WTC11 (cell line): ENCODE measurements around the gene KRT20. TPM values are rescaled to one million over a fixed set of nuclear protein-coding genes. Genes with fewer than 3 reads are reported as not detected.

Experiments used
- ATAC-seq: fragments of 200-7000 bp; cut with Tn5 transposase; 2 replicates; pipeline ENCODE4 v1.10.0; 2021; ENCODE audit warnings: mild to moderate bottlenecking, moderate library complexity
- CTCF ChIA-PET: fragments of 300-600 bp; sonication (Branson Sonifier 250); formaldehyde crosslinking; loops from one replicate; lab custom pipeline; 2021; ENCODE audit warnings: antibody characterized with exemption; lab: Charles Lee
- POLR2A ChIA-PET: fragments of 350-600 bp; sonication (Branson Sonifier 250); formaldehyde crosslinking; loops from one replicate; lab custom pipeline; 2021; ENCODE audit warnings: antibody characterized with exemption; lab: Charles Lee
- DNase-seq: peaks from one replicate; pipeline ENCODE4 v3.0.0; 2021; ENCODE audit warnings: low spot score
- H3K27ac Mint-ChIP-seq: 2 replicates; pipeline ENCODE4 v1.8.0; 2021; ENCODE audit warnings: mixed read lengths
- H3K27me3 Mint-ChIP-seq: 2 replicates; pipeline ENCODE4 v1.8.0; 2021; ENCODE audit warnings: low read depth, mild to moderate bottlenecking, moderate library complexity, mixed read lengths
- H3K36me3 Mint-ChIP-seq: 2 replicates; pipeline ENCODE4 v1.8.0; 2021; ENCODE audit warnings: mixed read lengths
- H3K4me1 Mint-ChIP-seq: 2 replicates; pipeline ENCODE4 v1.8.0; 2022; ENCODE audit warnings: mixed read lengths
- H3K4me3 Mint-ChIP-seq: 2 replicates; pipeline ENCODE4 v1.8.0; 2021; ENCODE audit warnings: mild to moderate bottlenecking, moderate library complexity, mixed read lengths
- H3K9me3 Mint-ChIP-seq: 2 replicates; pipeline ENCODE4 v1.8.0; 2021; ENCODE audit warnings: mixed read lengths
- ATF1 ChIP-seq: sonication (generic); formaldehyde crosslinking; IDR thresholded peaks from 2 replicates; pipeline ENCODE4 v1.8.1; 2023; ENCODE audit warnings: mild to moderate bottlenecking, moderate library complexity, missing genetic modification reagents
- CTCF ChIP-seq: fragments of 200-600 bp; IDR thresholded peaks from 2 replicates; pipeline ENCODE4 v1.8.0; 2022; ENCODE audit warnings: antibody characterized with exemption
- EMX1 ChIP-seq: fragments of 250-450 bp; sonication (Bioruptor Pico); IDR thresholded peaks from 2 replicates; pipeline ENCODE4 v1.8.0; 2021; ENCODE audit warnings: mild to moderate bottlenecking
- ERG ChIP-seq: fragments of 250-450 bp; sonication (Bioruptor Pico); IDR thresholded peaks from 2 replicates; pipeline ENCODE4 v1.8.0; 2021; ENCODE audit warnings: mild to moderate bottlenecking
- IRF2 ChIP-seq: sonication (generic); formaldehyde crosslinking; IDR thresholded peaks from 2 replicates; pipeline ENCODE4 v1.8.0; 2022; ENCODE audit warnings: low read depth, missing genetic modification reagents, borderline replicate concordance
- MYBL2 ChIP-seq: sonication (generic); formaldehyde crosslinking; IDR thresholded peaks from 2 replicates; pipeline ENCODE4 v1.8.1; 2023; ENCODE audit warnings: mild to moderate bottlenecking, moderate library complexity, missing genetic modification reagents
- PRDM15 ChIP-seq: sonication (generic); formaldehyde crosslinking; IDR thresholded peaks from 2 replicates; pipeline ENCODE4 v1.8.0; 2022; ENCODE audit warnings: missing genetic modification reagents
- PRRX2 ChIP-seq: fragments of 250-450 bp; sonication (Bioruptor Pico); IDR thresholded peaks from 2 replicates; pipeline ENCODE4 v1.8.0; 2021; ENCODE audit warnings: mild to moderate bottlenecking
- RELA ChIP-seq: sonication (generic); formaldehyde crosslinking; IDR thresholded peaks from 2 replicates; pipeline ENCODE4 v1.8.1; 2022; ENCODE audit warnings: missing genetic modification reagents, mild to moderate bottlenecking, borderline replicate concordance
- RORB ChIP-seq: fragments of 250-450 bp; sonication (Bioruptor Pico); IDR thresholded peaks from 2 replicates; pipeline ENCODE4 v1.9.0; 2021; ENCODE audit warnings: mild to moderate bottlenecking
- SP1 ChIP-seq: sonication (generic); formaldehyde crosslinking; conservative IDR thresholded peaks from 2 replicates; pipeline ENCODE4 v1.8.1; 2022; ENCODE audit warnings: missing genetic modification reagents
- ZBTB21 ChIP-seq: sonication (generic); formaldehyde crosslinking; IDR thresholded peaks from 2 replicates; pipeline ENCODE4 v1.8.1; 2023; ENCODE audit warnings: mild to moderate bottlenecking, missing genetic modification reagents, borderline replicate concordance
- ZMAT4 ChIP-seq: fragments of 250-450 bp; sonication (Bioruptor Pico); IDR thresholded peaks from 2 replicates; pipeline ENCODE4 v1.9.0; 2021; ENCODE audit warnings: mild to moderate bottlenecking
- ZNF219 ChIP-seq: sonication (generic); formaldehyde crosslinking; IDR thresholded peaks from 2 replicates; pipeline ENCODE4 v1.8.0; 2023; ENCODE audit warnings: missing genetic modification reagents, mild to moderate bottlenecking, borderline replicate concordance
- ZSCAN18 ChIP-seq: fragments of 250-450 bp; sonication (Bioruptor Pico); IDR thresholded peaks from 2 replicates; pipeline ENCODE4 v2.1.2; 2022; ENCODE audit warnings: mild to moderate bottlenecking, moderate library complexity
- total RNA-seq: library from RNA; stranded (reverse); gene quantifications from 3 replicates; pipeline ENCODE4 v1.2.3, GENCODE V29; 2021

The KRT20 gene
- total RNA-seq, 1 experiment from 2014 or later: 0.42 TPM

GRCh38 chr17:40914075-40914855 lies 29.2 kb upstream of the KRT20 start (continued):
- no peak for TF ChIP-seq ERG

- no peak for ATAC-seq
- Mint-ChIP-seq H3K4me1 (peaks cover 4% of the 10 kb centered on the region; the same call in 1 of the 2 replicates), H3K27ac (no peak overlapping the region), H3K4me3 (no peak overlapping the region), H3K27me3 (0 out of 2 replicates have a peak, but pooled peaks cover 2% of the 10 kb centered on the region), H3K9me3 (no peaks in the 10 kb centered on the region)
- CTCF ChIA-PET: interaction anchor here (0.6 to 1.6 kb wide), 2 partner anchors 49 to 750 kb away, joined by 3 to 4 read pairs; no protein-coding TSS in a partner anchor
- POLR2A ChIA-PET: no interaction called here
- TF ChIP-seq RORB (no peak), EMX1 (CRISPR knock-in tag) (no peak), SP1 (no peak), RELA (CRISPR knock-in tag) (no peak), ZSCAN18 (no peak), PRRX2 (no peak)
- TF ChIP-seq, all 79 proteins: peak for 0
- DNase-seq: no peak
- H3K36me3 Mint-ChIP-seq: no peaks in the 10 kb centered on the region
Measured at GRCh38 chr17:40912486-40913210, 27.6 kb upstream of the KRT20 start.

GRCh38 chr17:40910441-40910841 lies 25.4 kb upstream of the KRT20 start:
- Mint-ChIP-seq H3K9me3 (no peaks in the 10 kb centered on the region), H3K4me1 (peaks cover 4% of the 10 kb centered on the region; the same call in 1 of the 2 replicates), H3K27me3 (0 out of 2 replicates have a peak, but pooled peaks cover 2% of the 10 kb centered on the region), H3K36me3 (no peaks in the 10 kb centered on the region), H3K27ac (no peak overlapping the region), H3K4me3 (no peak overlapping the region)
- ATAC-seq (no peak), DNase-seq (no peak)
- POLR2A ChIA-PET: no interaction called here
- CTCF ChIA-PET: interaction anchor here (2.4 kb wide), 1 partner anchor 412 kb away, joined by 9 read pairs; no protein-coding TSS in a partner anchor
- TF ChIP-seq ZNF219 (CRISPR knock-in tag): no peak
- no peak for TF ChIP-seq ZBTB21 (CRISPR knock-in tag)
- no peak for TF ChIP-seq IRF2 (CRISPR knock-in tag)
- no peak for TF ChIP-seq ATF1 (CRISPR knock-in tag)
- no peak for TF ChIP-seq PRDM15
- TF ChIP-seq ZMAT4: no peak
- TF ChIP-seq MYBL2 (CRISPR knock-in tag): no peak
- TF ChIP-seq CTCF: no peak
